ENCODE data around the gene CCDC24.

CCDC24 gene

GRCh38 chr1:43963890-43964289, 27.5 kb upstream of the CCDC24 start:
- no peak for DNase-seq

- no peak for DNase-seq
Observed at GRCh38 chr1:43965316-43965715, 26.1 kb upstream of the CCDC24 start.

- no peak for DNase-seq
Observed at GRCh38 chr1:43968348-43968948, 23.0 kb upstream of the CCDC24 start.

- no peak for DNase-seq
Observed at GRCh38 chr1:43969416-43969745, 22.0 kb upstream of the CCDC24 start.

- peak; percentile 96 for DNase-seq
Observed at GRCh38 chr1:43969746-43970466, 21.5 kb upstream of the CCDC24 start, which contains the start of gene DPH2. Gene DPH2 (plus strand): TSS chr1:43970010. CDS start chr1:43970176, 166 bp downstream.

GRCh38 chr1:43970502-43970901, 20.9 kb upstream of the CCDC24 start:
- no peak for DNase-seq

GRCh38 chr1:43970911-43971310, 20.5 kb upstream of the CCDC24 start:
- DNase-seq: no peak

GRCh38 chr1:43971336-43971980, 19.9 kb upstream of the CCDC24 start:
- DNase-seq: no peak

- DNase-seq: no peak
Observed at GRCh38 chr1:43973981-43974442, 17.4 kb upstream of the CCDC24 start.

- DNase-seq: peak; percentile 92
Observed at GRCh38 chr1:43974443-43975248, 16.8 kb upstream of the CCDC24 start, which contains the start of gene ATP6V0B. Gene ATP6V0B (plus strand): TSS chr1:43974960. CDS start chr1:43975041, 81 bp downstream.

- DNase-seq: peak; percentile 28
Observed at GRCh38 chr1:43975249-43975961, 16.0 kb upstream of the CCDC24 start.

GRCh38 chr1:43976045-43976444, 15.4 kb upstream of the CCDC24 start:
- no peak for DNase-seq

- no peak for DNase-seq
Observed at GRCh38 chr1:43976890-43977289, 14.5 kb upstream of the CCDC24 start.

- DNase-seq: no peak
Observed at GRCh38 chr1:43977376-43978263, 13.8 kb upstream of the CCDC24 start.

GRCh38 chr1:43978264-43978550, 13.2 kb upstream of the CCDC24 start:
- DNase-seq: no peak

- no peak for DNase-seq
Observed at GRCh38 chr1:43978551-43979260, 12.7 kb upstream of the CCDC24 start, which contains the start of gene B4GALT2. Gene B4GALT2 (plus strand): TSS chr1:43979210. CDS start chr1:43981161, 1,951 bp downstream.

- DNase-seq: no peak
Observed at GRCh38 chr1:43979261-43979527, 12.2 kb upstream of the CCDC24 start.

- no peak for DNase-seq
Observed at GRCh38 chr1:43979528-43980254, 11.7 kb upstream of the CCDC24 start.

GRCh38 chr1:43980255-43981134, 10.9 kb upstream of the CCDC24 start:
- DNase-seq: no peak

Measured in activated gamma-delta T cell treated with Interleukin-2 at 50 U/mL for 16 hours (primary cell).